ENCODE measurements around the gene ZDHHC14.

GRCh38 chr6:157411368-157411767, 30.4 kb downstream of the ZDHHC14 start:
- TF ChIP-seq CTCF (IDR thresholded peaks at IDR 0.05) = no peak
- no peak for TF ChIP-seq POLR2A (IDR thresholded peaks at IDR 0.05)
